GM12892 (cell line): ENCODE data around the gene TBX15.

Source experiments
- POLR2A ChIP-seq: IDR thresholded peaks from 2 replicates; pipeline ENCODE4 v1.6.1; 2011; ENCODE audit warnings: low read depth, low read length, control low read depth
- POLR2AphosphoS5 ChIP-seq: IDR thresholded peaks from 2 replicates; pipeline ENCODE4 v1.6.1; 2011; ENCODE audit warnings: low read depth, low read length, control low read depth

- TF ChIP-seq POLR2A (no peak), POLR2AphosphoS5 (no peak)
Measured at GRCh38 chr1:119005724-119006405, 17.7 kb upstream of the TBX15 start.
